K562 (cell line): ENCODE measurements around the gene AMDHD2. TPM values are rescaled to one million over a fixed set of nuclear protein-coding genes. Genes with fewer than 3 reads are reported as not detected.

Source experiments
- ATAC-seq: fragments of 200-7000 bp; cut with Tn5 transposase; 3 replicates; pipeline ENCODE4 v1.9.1; 2020; ENCODE audit warnings: moderate library complexity
- BruUV-seq: library from RNA; stranded (reverse); fragments of 400-500 nt; replicated peaks from 2 replicates; lab custom pipeline; 2021; lab: Mats Ljungman, UMichigan
- CTCF ChIA-PET: fragments of 300-600 bp; formaldehyde crosslinking; extraction: SDS; loops from one replicate; lab custom pipeline; 2021; ENCODE audit warnings: low intra/inter-chr PET ratio; lab: Yijun Ruan, JAX
- POLR2A ChIA-PET: fragments of 300-600, 350-650 bp; sonication (Branson Sonifier 250); formaldehyde crosslinking; extraction: SDS; loops from one replicate; lab custom pipeline; 2021; ENCODE audit warnings: antibody characterized with exemption, inconsistent platforms; lab: Yijun Ruan, JAX
- DNase-seq, 4 experiments: peaks; one replicate each; pipeline versions ENCODE4 v3.0.0 to v3.0.0-alpha.2; 2011 to 2018; ENCODE audit warnings: low spot score in 3 of 4, mixed read lengths in 3 of 4; ENCODE audit errors: extremely low read depth in 1 of 4
- FAIRE-seq: peaks from 2 replicates; lab custom pipeline; 2011; peaks lifted over from hg19 to GRCh38; lab: Jason Lieb, UNC
- H2AFZ ChIP-seq: 2 replicates; pipeline ENCODE4 v1.6.0; 2011; ENCODE audit warnings: low read depth, low read length, control low read depth, inconsistent platforms
- H3K27ac ChIP-seq: fragments of 200-600 bp; 3 replicates; pipeline ENCODE4 v1.8.0; 2011; ENCODE audit warnings: low read depth, mild to moderate bottlenecking, control low read depth, inconsistent platforms, low read length, moderate library complexity, mixed read lengths; ENCODE audit errors: extremely low read depth
- H3K27me3 ChIP-seq, 2 experiments: fragments of 300-600 bp in 1 of 2; 2 replicates in 1 of 2; 3 replicates in 1 of 2; pipeline versions ENCODE4 v1.6.0 to v1.8.0; 2011; ENCODE audit warnings: inconsistent platforms in 2 of 2, low read length in 2 of 2, mild to moderate bottlenecking in 1 of 2, mixed read lengths in 1 of 2, moderate library complexity in 1 of 2; ENCODE audit not compliant: control insufficient read depth in 2 of 2, insufficient read depth in 2 of 2
- H3K36me3 ChIP-seq: fragments of 300-600 bp; 3 replicates; pipeline ENCODE4 v1.8.0; 2011; ENCODE audit warnings: mild to moderate bottlenecking, low read length, inconsistent platforms; ENCODE audit not compliant: control insufficient read depth, insufficient read depth
- H3K4me1 ChIP-seq, 2 experiments: fragments of 200-600 bp in 1 of 2; replicated peaks in 1 of 2; 2 replicates in 1 of 2; 3 replicates in 1 of 2; pipeline versions ENCODE4 v1.5.1 to v1.8.0; 2011; ENCODE audit warnings: inconsistent platforms in 2 of 2, low read length in 2 of 2, mild to moderate bottlenecking in 1 of 2, mixed read lengths in 1 of 2, moderate library complexity in 1 of 2; ENCODE audit not compliant: control insufficient read depth in 2 of 2, insufficient read depth in 2 of 2
- H3K4me2 ChIP-seq: 2 replicates; pipeline ENCODE4 v1.6.1; 2011; ENCODE audit warnings: low read length, control low read depth, inconsistent platforms, mixed read lengths; ENCODE audit not compliant: insufficient read depth
- H3K4me3 ChIP-seq: fragments of 200-600 bp; sonication (generic), shearing (Covaris generic); 2 replicates; pipeline ENCODE4 v1.5.1; 2016; ENCODE audit warnings: control low read depth, inconsistent platforms
- H3K79me2 ChIP-seq: fragments of 200-600 bp; 3 replicates; pipeline ENCODE4 v1.8.0; 2011; ENCODE audit warnings: low read length, inconsistent platforms; ENCODE audit not compliant: control insufficient read depth, insufficient read depth
- H3K9ac ChIP-seq, 2 experiments: 2 replicates each; pipeline versions ENCODE4 v1.6.0 to v1.6.1; 2011; ENCODE audit warnings: low read depth in 2 of 2, low read length in 2 of 2, control low read depth in 1 of 2, inconsistent platforms in 1 of 2, mild to moderate bottlenecking in 1 of 2, mixed read lengths in 1 of 2; ENCODE audit not compliant: insufficient read depth in 1 of 2
- H3K9me1 ChIP-seq: one replicate; pipeline ENCODE4 v1.6.0; 2011; ENCODE audit warnings: inconsistent platforms, mild to moderate bottlenecking, low read length, moderate library complexity; ENCODE audit not compliant: control insufficient read depth, insufficient read depth
- H3K9me3 ChIP-seq: replicated peaks from 2 replicates; pipeline ENCODE4 v1.5.1; 2011; ENCODE audit warnings: low read depth, low read length, inconsistent platforms; ENCODE audit not compliant: control insufficient read depth, insufficient read depth
- H4K20me1 ChIP-seq: replicated peaks from 2 replicates; pipeline ENCODE4 v1.6.1; 2011; ENCODE audit warnings: low read length, inconsistent platforms, mixed read lengths; ENCODE audit not compliant: control insufficient read depth, insufficient read depth
- ATF2 ChIP-seq: sonication (generic); formaldehyde crosslinking; IDR thresholded peaks from 2 replicates; pipeline ENCODE4 v1.8.1; 2022; ENCODE audit warnings: missing genetic modification reagents
- CHD7 ChIP-seq: fragments of 200-600 bp; sonication (generic); IDR thresholded peaks from one replicate; pipeline ENCODE4 v1.6.1; 2012; ENCODE audit warnings: mild to moderate bottlenecking, low read depth, low read length, inconsistent platforms
- HDAC8 ChIP-seq: fragments of 450-650 bp; IDR thresholded peaks from 2 replicates; pipeline ENCODE4 v1.6.1; 2016; ENCODE audit warnings: mild to moderate bottlenecking, missing genetic modification characterization, moderate library complexity, missing compliant biosample characterization
- MNT ChIP-seq, 2 experiments: fragments of 450-650 bp; conservative IDR thresholded peaks; 2 replicates each; pipeline ENCODE4 v1.6.1; 2017; ENCODE audit warnings: mild to moderate bottlenecking in 2 of 2, moderate library complexity in 2 of 2
- ZBTB12 ChIP-seq: fragments of 250-450 bp; sonication (Bioruptor Pico); IDR thresholded peaks from 2 replicates; pipeline ENCODE4 v1.4.0; 2020
- ZNF77 ChIP-seq: fragments of 250-450 bp; sonication (Bioruptor Pico); IDR thresholded peaks from 2 replicates; pipeline ENCODE4 v1.5.0; 2020
- WGBS: fragments of 100-300 bp; shearing (Covaris generic); methylation state at CpG from one replicate; pipeline ENCODE4 v1.1.6; 2016; ENCODE audit warnings: low coverage, mixed read lengths; ENCODE audit not compliant: insufficient coverage; ENCODE audit errors: missing lambda C conversion rate; 5-methylcytosine and 5-hydroxymethylcytosine counted together
- in situ Hi-C: fragments of 300-500 bp; cut with MboI; formaldehyde crosslinking; loops from 4 replicates; pipeline ENCODE4 v1.15.0; 2018; ENCODE audit warnings: inconsistent platforms, mixed read lengths
- intact Hi-C: fragments of 100-400 bp; cut with micrococcal nuclease; formaldehyde crosslinking; loops from 2 replicates; pipeline ENCODE4 v1.14.2; 2022
- polyA plus RNA-seq, 8 experiments: library from polyadenylated mRNA; depleted of rRNA in 4 of 8; stranded (reverse) in 5 of 8; unstranded in 3 of 8; fragments of >200 nt; fragmentation: Nextera tagmentation in 2 of 8; fragmentation: Illumina TruSeq in 1 of 8; extraction: Ambion mirVana in 2 of 8; extraction: Trizol in 1 of 8; gene quantifications; 2 replicates each; pipeline versions ENCODE4 v1.2.1 to v1.2.3, GENCODE V29; 2011 to 2014; ENCODE audit warnings: inconsistent platforms in 1 of 8, missing spikeins in 1 of 8
- total RNA-seq, 7 experiments: library from RNA; depleted of rRNA in 6 of 7; stranded (reverse); fragments of >200 nt in 6 of 7; fragmentation: Illumina TruSeq in 2 of 7; extraction: Trizol in 2 of 7; gene quantifications; 2 replicates each; pipeline versions ENCODE4 v1.2.1 to v1.2.3, GENCODE V29; 2011 to 2021; ENCODE audit warnings: low replicate concordance in 1 of 7

AMDHD2 gene
- total and polyA plus RNA-seq, 9 of the 15 experiments (the other 6 are each of a cell fraction or from before 2014, with no cell fraction given) = 0.38 to 56.9 (median 18.3) TPM; not detected in 1

GRCh38 chr16:2527784-2528100, 7.6 kb downstream of the AMDHD2 start:
- Histone ChIP-seq H2AFZ (no peak overlapping the region), H3K27ac (no peak overlapping the region), H4K20me1 (no peaks in the 10 kb centered on the region), H3K4me1 (peaks cover 6 to 57% of the 10 kb centered on the region in 2 experiments; a peak in 3 of 5 replicates), H3K4me3 (no peak overlapping the region), H3K9ac (no peak overlapping the region; a peak in 1 of 4 replicates), H3K9me3 (no peaks in the 10 kb centered on the region), H3K27me3 (no peaks in the 10 kb centered on the region), H3K36me3 (peaks cover 72% of the 10 kb centered on the region; the same call in 2 of the 3 replicates), H3K79me2 (no peaks in the 10 kb centered on the region), H3K4me2 (no peak overlapping the region), H3K9me1 (peaks cover 3% of the 10 kb centered on the region)
- WGBS = 92% methylated on average over 24 of the region's 24 CpGs
- ATAC-seq (no peak), DNase-seq (no peak), FAIRE-seq (no peak)
- ChIA-PET CTCF (no interaction called here), POLR2A (no interaction called here)
- in situ Hi-C loops = no loop called here
- no TSS peak for BruUV-seq
- intact Hi-C loops = no loop called here
- TF ChIP-seq ATF2 (CRISPR knock-in tag) (no peak), ZBTB12 (no peak), HDAC8 (tag) (no peak), MNT (conservative IDR thresholded peaks at IDR 0.05) (no peak), ZNF77 (CRISPR knock-in tag) (no peak), CHD7 (no peak)
